ENCODE data around the gene ATP13A3.
"Not testable (repeated sequence)": the region's sequence is repeated elsewhere in the genome, so short reads cannot be mapped to it uniquely, and the experiment has no call there.

The ATP13A3 gene

GRCh38 chr3:194521510-194522260 lies 34.9 kb upstream of the ATP13A3 start:
- no peak overlapping the region for H3K4me3 ChIP-seq (ENCODE audit: low read length)
- no peak for TF ChIP-seq CTCF (IDR thresholded peaks at IDR 0.05; ENCODE audit: insufficient read depth, low read depth, low read length, missing control alignments)
- DNase-seq (ENCODE audit: low read depth) = peak; percentile 76

GRCh38 chr3:194520682-194521162 lies 33.9 kb upstream of the ATP13A3 start:
- H3K4me3 ChIP-seq (ENCODE audit: low read length); DNase-seq (ENCODE audit: low read depth): not testable (repeated sequence)

GRCh38 chr3:194520201-194520600 lies 33.4 kb upstream of the ATP13A3 start:
- not testable (repeated sequence) for DNase-seq (ENCODE audit: low read depth); H3K4me3 ChIP-seq (ENCODE audit: low read length)

- TF ChIP-seq CTCF (IDR thresholded peaks at IDR 0.05; ENCODE audit: insufficient read depth, low read depth, low read length, missing control alignments) = no peak
- no peak overlapping the region for H3K4me3 ChIP-seq (ENCODE audit: low read length)
- DNase-seq (ENCODE audit: low read depth) = peak; percentile 66
Observed at GRCh38 chr3:194518652-194519051, 31.9 kb upstream of the ATP13A3 start.

GRCh38 chr3:194517333-194517732 lies 30.5 kb upstream of the ATP13A3 start:
- no peak for DNase-seq (ENCODE audit: low read depth)
- TF ChIP-seq CTCF (IDR thresholded peaks at IDR 0.05; ENCODE audit: insufficient read depth, low read depth, low read length, missing control alignments) = no peak
- no peak overlapping the region for H3K4me3 ChIP-seq (ENCODE audit: low read length)

GRCh38 chr3:194514626-194515025 lies 27.8 kb upstream of the ATP13A3 start:
- no peak for TF ChIP-seq CTCF (IDR thresholded peaks at IDR 0.05; ENCODE audit: insufficient read depth, low read depth, low read length, missing control alignments)
- DNase-seq (ENCODE audit: low read depth) = no peak
- no peak overlapping the region for H3K4me3 ChIP-seq (ENCODE audit: low read length)

- TF ChIP-seq CTCF (IDR thresholded peaks at IDR 0.05; ENCODE audit: insufficient read depth, low read depth, low read length, missing control alignments) = no peak
- H3K4me3 ChIP-seq (ENCODE audit: low read length) = no peak overlapping the region
- DNase-seq (ENCODE audit: low read depth) = no peak
Observed at GRCh38 chr3:194512895-194513601, 26.2 kb upstream of the ATP13A3 start.
